LNCAP (cell line): Measurements from ENCODE around the gene MAGEA1.

Experiments
- TF ChIP-seq, protein P1 (sequence below): fragments of 450-650 bp; IDR thresholded peaks from 2 replicates; pipeline ENCODE4 v1.5.1; 2017; ENCODE audit warnings: mild to moderate bottlenecking

Gene MAGEA1

DNA sequence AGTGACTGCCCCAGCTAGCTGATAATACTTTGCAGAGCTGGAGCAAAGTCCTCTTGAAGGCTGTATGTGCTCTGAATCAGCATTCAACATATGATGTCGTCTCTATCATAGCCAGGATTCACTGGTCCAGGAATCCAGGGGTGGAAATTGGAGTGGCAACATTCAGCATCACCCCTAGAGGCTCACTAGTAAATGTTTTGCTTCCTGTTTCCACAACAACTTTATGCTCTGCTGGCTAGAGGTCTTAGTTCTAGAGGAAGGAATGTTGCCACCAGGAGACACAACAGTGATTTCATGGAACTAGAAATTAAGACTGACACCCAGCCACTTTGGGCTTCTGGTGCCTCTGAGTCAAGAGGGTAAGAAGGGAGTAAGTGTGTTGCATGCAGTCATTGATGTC lies 11.3 kb downstream of the MAGEA1 start:
- TF ChIP-seq, protein P1, sequence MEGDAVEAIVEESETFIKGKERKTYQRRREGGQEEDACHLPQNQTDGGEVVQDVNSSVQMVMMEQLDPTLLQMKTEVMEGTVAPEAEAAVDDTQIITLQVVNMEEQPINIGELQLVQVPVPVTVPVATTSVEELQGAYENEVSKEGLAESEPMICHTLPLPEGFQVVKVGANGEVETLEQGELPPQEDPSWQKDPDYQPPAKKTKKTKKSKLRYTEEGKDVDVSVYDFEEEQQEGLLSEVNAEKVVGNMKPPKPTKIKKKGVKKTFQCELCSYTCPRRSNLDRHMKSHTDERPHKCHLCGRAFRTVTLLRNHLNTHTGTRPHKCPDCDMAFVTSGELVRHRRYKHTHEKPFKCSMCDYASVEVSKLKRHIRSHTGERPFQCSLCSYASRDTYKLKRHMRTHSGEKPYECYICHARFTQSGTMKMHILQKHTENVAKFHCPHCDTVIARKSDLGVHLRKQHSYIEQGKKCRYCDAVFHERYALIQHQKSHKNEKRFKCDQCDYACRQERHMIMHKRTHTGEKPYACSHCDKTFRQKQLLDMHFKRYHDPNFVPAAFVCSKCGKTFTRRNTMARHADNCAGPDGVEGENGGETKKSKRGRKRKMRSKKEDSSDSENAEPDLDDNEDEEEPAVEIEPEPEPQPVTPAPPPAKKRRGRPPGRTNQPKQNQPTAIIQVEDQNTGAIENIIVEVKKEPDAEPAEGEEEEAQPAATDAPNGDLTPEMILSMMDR, result no peak

DNA sequence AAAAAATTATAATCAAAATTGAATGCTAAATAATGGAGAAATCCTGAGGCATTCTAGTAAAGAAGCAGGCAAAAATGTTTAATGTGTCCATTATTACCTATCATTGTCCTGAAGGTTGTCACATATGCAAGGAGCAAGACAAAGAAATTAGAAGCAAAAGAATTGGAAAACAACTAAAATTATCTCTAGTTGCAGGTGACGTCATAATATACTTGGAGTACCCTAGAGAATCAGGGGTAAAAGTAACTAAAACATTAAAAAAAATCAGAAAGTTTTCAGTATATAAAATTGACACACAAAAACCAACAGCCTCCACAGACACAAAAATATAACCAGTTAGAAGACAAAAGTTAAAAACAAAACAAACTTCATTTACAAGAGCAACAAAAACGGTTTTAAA lies 21.4 kb downstream of the MAGEA1 start:
- TF ChIP-seq, protein P1, result no peak

- TF ChIP-seq, protein P1, result no peak
Measured at GRCh38 chrX:153206425-153207046, 27.5 kb downstream of the MAGEA1 start.

DNA sequence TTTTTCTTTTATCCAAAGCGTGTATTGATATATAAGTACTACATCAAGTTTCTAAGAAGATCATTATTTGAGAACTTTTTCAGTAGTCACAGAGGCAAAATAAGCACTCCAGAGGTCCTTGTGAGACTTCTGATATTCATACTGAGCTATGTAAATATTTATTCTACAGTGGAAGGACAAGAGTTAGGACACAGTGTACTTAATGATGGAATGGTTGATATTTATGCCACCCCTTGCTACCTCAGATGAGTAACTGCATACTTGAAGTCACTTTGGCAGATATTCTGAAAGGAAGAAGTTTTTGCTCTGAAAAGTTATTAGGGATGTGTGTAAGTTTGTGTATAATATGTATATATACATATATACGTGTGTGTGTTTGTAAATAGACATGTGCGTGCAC lies 30.3 kb downstream of the MAGEA1 start:
- TF ChIP-seq, protein P1, result no peak

- TF ChIP-seq, protein P1, result no peak
Measured at GRCh38 chrX:153214934-153215333, 35.9 kb downstream of the MAGEA1 start.

DNA sequence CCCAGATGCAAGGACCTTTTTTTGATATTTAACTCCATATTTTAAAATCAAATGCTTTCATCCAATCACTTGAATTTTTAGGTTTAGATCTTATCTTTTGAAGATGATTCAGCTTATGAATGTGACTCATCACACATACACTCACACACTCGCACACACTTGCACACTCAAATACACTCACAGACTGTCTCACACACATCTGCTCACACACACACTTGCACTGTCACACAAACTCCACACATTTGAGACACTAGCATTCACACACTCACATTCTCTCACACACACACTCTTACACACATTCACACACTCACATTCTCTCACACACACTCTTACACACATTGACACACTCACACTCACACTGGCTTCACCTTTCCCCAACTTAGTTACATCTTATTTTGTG lies 37.8 kb downstream of the MAGEA1 start:
- TF ChIP-seq, protein P1, result no peak

DNA sequence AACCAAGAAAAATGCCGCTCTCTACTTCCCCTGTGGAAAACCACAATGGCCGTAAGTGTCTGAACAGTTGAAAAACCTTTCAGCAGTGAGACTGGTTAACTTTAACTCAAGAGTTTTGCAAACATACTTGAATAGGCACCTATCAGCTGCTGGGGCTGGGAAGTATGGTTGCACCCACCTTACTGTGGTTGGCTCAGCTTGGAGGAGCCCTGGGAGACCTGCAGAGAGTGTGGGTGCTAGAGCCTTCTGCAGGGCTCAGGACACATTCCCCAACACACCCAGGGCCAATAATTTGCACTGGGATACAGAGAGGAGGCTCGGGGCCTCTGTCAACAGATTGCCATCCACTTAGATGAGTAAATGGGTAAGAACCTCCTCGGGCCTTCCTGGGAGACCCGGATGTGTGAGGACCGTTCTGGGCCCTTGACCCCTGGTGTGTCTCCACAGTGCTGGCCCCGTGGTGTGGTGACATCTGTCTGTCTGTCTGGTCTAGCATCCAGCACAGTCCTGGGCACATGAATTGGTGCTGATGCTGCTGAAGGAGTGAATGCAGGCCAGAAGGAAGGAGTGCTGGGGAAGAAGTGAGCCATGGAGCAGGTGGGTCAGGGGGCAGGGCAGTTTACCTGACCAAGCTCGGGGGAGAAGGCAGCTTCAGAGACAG lies 46.5 kb downstream of the MAGEA1 start:
- TF ChIP-seq, protein P1, result no peak
